Esophagus muscularis mucosa (tissue), 4 donors: ENCODE measurements around the gene SCAMP2.

Experiments used
- CTCF ChIP-seq, 3 experiments: fragments of 200-600 bp in 2 of 3; fragments of 450-650 bp in 1 of 3; sonication (generic) in 2 of 3; IDR thresholded peaks; one replicate each; pipeline ENCODE4 v1.5.1; 2017 to 2019; ENCODE audit warnings: antibody characterized with exemption in 3 of 3, mild to moderate bottlenecking in 2 of 3, moderate library complexity in 1 of 3
- EP300 ChIP-seq: sonication (generic); formaldehyde crosslinking; IDR thresholded peaks from one replicate; pipeline ENCODE4 v1.6.1; 2017; ENCODE audit warnings: antibody characterized with exemption
- POLR2A ChIP-seq: fragments of 450-650 bp; IDR thresholded peaks from one replicate; pipeline ENCODE4 v1.6.1; 2017; ENCODE audit warnings: antibody characterized with exemption, moderate library complexity, mild to moderate bottlenecking, low read depth
- POLR2AphosphoS5 ChIP-seq, 2 donors: sonication (generic); formaldehyde crosslinking; IDR thresholded peaks; one replicate each; pipeline ENCODE4 v1.6.1; 2017; ENCODE audit warnings: antibody characterized with exemption in 2 of 2

DNA sequence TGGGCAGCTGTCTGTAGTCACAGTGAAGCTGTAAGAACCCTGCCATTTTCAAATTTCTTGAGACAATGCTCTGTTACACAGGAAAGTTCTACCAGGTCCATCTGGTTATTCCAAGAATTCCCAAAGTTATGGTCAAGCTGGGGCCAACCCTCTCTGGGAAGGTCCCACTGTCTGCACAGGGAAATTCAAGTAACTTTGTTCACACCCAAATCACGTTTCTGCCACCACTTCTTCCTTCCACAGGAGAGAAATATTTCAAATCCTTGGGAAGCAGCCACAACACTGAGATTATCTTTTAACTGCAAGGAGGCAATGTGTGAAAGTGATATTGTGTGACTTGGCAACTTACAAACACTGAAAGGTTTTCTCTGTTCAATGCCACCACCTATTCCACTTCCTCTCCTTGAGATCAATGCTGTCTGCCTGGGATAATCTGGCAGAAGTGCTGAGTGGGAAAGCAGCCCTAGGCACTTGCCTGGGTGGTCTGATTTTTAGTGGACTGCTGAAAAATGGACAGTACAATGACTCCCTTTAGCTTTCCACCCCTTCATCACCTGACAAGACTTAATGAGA, 5.6 kb downstream of the SCAMP2 start:
- TF ChIP-seq POLR2AphosphoS5 (IDR thresholded peaks at IDR 0.05), result no peak
- no peak for TF ChIP-seq CTCF (IDR thresholded peaks at IDR 0.05)
- TF ChIP-seq POLR2A, result no peak
- no peak for TF ChIP-seq EP300
